NCI-H526 (cell line): Measurements from ENCODE around the gene INSIG1.

ENCODE experiments used
- DNase-seq, 2 experiments: peaks; one replicate each; lab custom pipeline; 2025; lab: John Stamatoyannopoulos, UW

INSIG1 gene

GRCh38 chr7:155285423-155285822 lies 12.3 kb upstream of the INSIG1 start:
- DNase-seq, result no peak

DNA sequence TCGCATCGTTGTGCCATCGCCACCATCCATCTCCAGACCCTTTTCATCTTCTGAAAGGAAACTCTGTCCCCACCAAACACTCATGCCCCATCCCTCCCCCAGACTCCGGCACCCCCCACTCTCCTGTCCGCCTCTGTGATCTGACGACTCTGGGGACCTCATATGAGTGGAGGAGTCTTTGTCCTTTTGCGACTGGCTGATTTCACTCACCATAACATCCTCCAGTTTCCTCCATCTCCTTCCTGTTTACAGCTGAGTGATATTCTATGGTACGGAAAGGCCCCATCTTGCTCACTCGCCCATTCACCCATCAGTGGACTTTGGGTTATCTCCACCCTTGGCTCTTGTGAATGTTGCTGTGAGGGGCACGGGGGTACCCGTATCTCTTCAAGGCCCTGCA lies 11.8 kb upstream of the INSIG1 start:
- no peak for DNase-seq

GRCh38 chr7:155286686-155287085 lies 11.0 kb upstream of the INSIG1 start:
- DNase-seq, result no peak

- DNase-seq, result no peak
Measured at GRCh38 chr7:155287284-155287935, 10.3 kb upstream of the INSIG1 start.

- DNase-seq, result no peak
Measured at GRCh38 chr7:155288055-155288454, 9.6 kb upstream of the INSIG1 start.

- DNase-seq, result no peak
Measured at GRCh38 chr7:155289107-155289506, 8.6 kb upstream of the INSIG1 start.

DNA sequence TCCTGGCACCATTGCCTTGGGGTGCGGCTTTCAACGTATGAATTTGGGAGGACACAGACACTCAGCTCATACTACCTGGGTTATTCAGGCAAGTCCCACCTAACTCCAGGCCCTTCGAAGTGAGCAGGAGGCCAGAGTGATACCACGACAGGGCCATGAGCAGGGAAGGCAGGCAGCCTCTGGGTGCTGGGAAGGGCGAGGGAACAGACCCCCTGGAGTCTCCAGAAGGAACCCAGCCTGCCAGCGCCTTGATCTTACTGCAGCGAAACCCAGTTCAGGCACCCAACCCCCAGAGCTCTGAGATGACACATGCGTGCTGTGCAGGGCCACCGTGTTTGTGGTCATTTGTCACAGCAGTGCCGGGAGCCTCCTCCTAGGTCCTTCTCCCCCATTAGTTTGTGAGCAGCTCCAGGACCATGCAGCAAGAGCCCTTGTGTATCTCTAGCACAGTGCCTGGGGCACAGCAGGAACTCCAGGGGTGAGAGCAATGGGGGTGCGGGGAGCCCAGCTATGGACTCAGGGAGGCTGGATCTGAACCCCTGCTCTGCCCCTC lies 7.7 kb upstream of the INSIG1 start:
- DNase-seq, result no peak

DNA sequence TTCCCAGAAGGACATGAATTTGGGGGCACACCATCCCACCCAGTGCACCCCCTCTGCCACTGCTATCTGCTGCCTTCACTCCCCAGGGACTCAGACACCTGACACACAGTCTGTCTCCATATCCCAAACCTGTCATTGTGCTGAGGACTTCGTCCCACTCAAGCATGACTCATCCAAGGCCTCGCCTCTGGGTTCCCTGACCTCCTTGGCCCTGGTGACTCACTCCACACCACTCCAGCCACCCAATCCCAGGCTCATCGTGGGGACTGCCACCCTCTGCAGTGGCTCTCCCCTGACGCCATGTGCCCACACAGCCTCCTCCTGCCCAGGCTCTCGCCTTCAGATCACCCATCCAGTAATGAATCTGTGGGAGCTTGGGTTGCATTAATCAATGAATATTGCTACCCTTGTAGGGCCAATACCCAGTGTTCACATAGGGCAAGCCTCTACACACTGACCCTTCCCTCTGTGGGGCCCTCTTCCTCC lies 6.6 kb upstream of the INSIG1 start:
- no peak for DNase-seq

DNA sequence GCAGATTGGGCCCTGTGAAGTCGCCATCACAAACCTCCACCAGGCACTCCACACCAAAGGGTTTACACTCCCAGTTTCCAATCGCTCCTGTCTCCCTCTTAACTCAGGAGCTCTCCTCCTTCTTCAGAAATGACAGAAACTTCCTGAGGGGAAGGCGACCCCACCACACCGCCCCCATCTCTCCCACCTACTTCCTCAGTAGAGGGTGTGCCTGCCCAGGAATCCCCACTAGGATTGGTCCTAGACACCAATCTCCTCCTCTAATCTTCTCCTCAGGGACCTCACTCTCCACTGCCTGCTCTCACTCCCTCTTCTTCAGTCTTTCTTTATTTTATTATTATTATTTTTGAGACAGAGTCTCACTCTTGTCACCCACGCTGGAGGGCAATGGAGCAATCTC lies 5.9 kb upstream of the INSIG1 start:
- DNase-seq, result no peak

GRCh38 chr7:155292680-155293226 lies 4.9 kb upstream of the INSIG1 start:
- no peak for DNase-seq

- no peak for DNase-seq
Measured at GRCh38 chr7:155293721-155294510, 3.8 kb upstream of the INSIG1 start.

- no peak for DNase-seq
Measured at GRCh38 chr7:155294511-155294778, 3.2 kb upstream of the INSIG1 start.

DNA sequence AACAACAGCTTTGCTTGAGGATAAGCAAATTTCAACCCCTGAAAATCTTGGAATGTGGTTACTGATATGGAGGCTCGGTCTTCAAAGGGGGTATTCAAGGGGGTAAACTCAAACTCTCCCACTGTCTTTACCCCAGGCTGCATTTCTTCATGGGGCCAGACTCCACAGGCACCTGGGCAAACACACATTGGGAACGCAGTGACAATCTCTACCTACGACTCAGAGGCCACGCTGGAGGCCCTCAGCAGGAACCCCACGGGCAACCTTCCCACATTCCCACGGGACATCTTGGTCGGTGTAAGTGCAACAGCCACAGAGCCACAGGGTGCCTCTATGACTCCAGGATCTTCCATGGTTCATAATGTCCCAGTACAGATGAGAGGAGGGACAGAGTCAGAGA lies 2.2 kb upstream of the INSIG1 start:
- no peak for DNase-seq

GRCh38 chr7:155296006-155296787 lies 1.5 kb upstream of the INSIG1 start:
- peak in 1 of 2 experiments; percentile 36 for DNase-seq

GRCh38 chr7:155296788-155297516 lies 726 bp upstream of the INSIG1 start:
- peak; percentile 40 to 56 for DNase-seq

- peak in 1 of 2 experiments; percentile 57 for DNase-seq
Measured at GRCh38 chr7:155298288-155298833, 683 bp downstream of the INSIG1 start.

DNA sequence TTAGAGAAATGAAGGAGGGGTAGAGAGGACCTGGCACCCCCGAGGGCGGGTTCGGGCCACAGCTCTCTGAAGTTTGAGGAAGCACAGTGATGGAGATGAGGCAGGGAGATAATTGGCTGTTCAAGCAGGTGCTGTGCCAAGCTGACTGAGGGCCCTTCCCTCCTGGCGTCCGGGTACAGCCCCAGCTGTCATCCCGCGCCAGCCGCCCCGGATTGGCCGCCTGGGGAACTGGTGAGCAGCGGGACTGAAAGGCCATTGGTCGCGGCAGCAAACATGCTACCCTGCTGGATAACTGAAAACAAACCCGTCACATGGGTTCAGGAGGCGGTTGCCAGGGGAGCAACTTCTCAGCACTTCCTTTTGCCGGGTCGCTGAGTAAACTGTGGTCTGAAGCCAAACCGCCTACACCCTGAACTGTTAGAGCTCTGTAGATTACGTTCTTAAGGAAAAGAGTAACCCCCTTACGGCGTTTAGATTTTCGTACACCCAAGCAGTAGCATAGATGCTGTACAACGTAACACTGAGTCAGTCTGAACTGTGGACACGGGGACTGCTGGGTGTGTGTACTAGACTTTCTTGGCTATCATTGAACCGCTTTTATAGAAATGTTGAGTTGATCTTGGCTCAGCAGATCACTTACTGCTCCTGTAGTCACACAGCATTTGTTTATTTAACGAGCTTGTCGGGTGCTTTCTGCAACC lies 1.3 kb downstream of the INSIG1 start:
- peak; percentile 93 to 98 for DNase-seq

GRCh38 chr7:155299535-155300202 lies 2.0 kb downstream of the INSIG1 start:
- DNase-seq, result peak in 1 of 2 experiments; percentile 19

GRCh38 chr7:155300641-155301452 lies 3.2 kb downstream of the INSIG1 start:
- DNase-seq, result no peak
